ENCODE results near the gene EXOC4.

Gene EXOC4

DNA sequence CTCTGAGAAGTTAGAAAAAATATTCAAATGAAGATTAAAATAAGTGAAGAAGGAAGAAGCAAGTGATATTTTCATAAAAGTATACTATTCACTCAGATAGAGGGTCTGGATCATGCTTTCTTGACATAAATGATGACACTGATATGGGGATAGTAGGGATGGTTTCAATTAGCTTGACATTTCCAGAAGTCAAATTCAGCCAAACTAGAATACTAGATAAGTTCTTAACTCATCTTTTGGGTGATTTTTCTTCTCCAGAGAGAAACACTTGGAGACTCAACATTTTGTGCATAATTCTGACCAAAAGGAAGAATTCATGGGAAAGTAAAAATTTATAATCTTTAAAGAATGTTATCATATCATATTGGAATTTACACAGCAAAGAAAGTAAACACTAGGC lies 722.3 kb downstream of the EXOC4 start:
- DNase-seq (ENCODE audit: low spot score), result no peak
- Histone ChIP-seq H3K27ac (replicated peaks; ENCODE audit: low read length) (no peak overlapping the region), H3K18ac (ENCODE audit: low read length) (no peak overlapping the region)

DNA sequence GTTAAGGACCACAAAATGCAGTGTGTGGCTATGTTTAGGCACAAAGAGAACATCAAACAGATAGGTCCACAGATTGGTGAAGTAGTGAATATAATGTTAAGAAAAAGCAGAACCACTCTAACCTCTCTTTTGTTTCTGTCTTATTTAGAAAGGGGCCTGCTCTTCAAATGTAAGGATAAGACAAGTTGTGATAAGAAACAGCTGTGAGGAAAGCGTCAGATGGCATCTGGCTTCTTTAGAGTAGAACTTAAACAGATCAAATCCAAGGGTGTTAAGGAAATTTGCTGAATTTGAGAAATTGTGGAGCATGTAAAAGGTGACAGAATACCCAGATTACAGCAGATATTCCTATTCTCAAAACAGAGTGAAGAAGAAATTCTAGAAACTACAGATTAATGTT lies 723.3 kb downstream of the EXOC4 start:
- no peaks in the 10 kb centered on the region for H3K36me3 ChIP-seq (replicated peaks in 1 of 2; ENCODE audit: control insufficient read depth in 2 of 2, insufficient read depth in 2 of 2, low read length in 2 of 2)
- no peak overlapping the region for H2BK120ac ChIP-seq (ENCODE audit: low read depth, low read length)
- peaks cover 0 to 9% of the 10 kb centered on the region in 2 donors for H3K4me1 ChIP-seq (ENCODE audit: control insufficient read depth in 2 of 2, insufficient read depth in 1 of 2, low read depth in 1 of 2, low read length in 2 of 2)
- no peak overlapping the region for H3K4me3 ChIP-seq (ENCODE audit: low read length in 2 of 2)
- H3K18ac ChIP-seq (ENCODE audit: low read length), result no peak overlapping the region
- no peak overlapping the region for H3K27ac ChIP-seq (replicated peaks; ENCODE audit: low read length)
- H3K79me1 ChIP-seq (ENCODE audit: low read depth, low read length), result no peaks in the 10 kb centered on the region
- H2BK12ac ChIP-seq (ENCODE audit: low read length), result no peak overlapping the region
- H3K27me3 ChIP-seq (ENCODE audit: control insufficient read depth in 3 of 3, insufficient read depth in 3 of 3, low read depth in 1 of 3, low read length in 3 of 3), result no peaks in the 10 kb centered on the region
- H4K91ac ChIP-seq (ENCODE audit: low read depth, low read length, poor library complexity), result no peak overlapping the region
- H3K14ac ChIP-seq (ENCODE audit: low read length), result no peak overlapping the region
- no peak for DNase-seq (ENCODE audit: low spot score)
- no peak overlapping the region for H2AFZ ChIP-seq (ENCODE audit: low read length)
- H3K9me3 ChIP-seq (replicated peaks in 1 of 2; ENCODE audit: control insufficient read depth in 2 of 2, insufficient read depth in 1 of 2, low read depth in 1 of 2, low read length in 2 of 2), result no peaks in the 10 kb centered on the region
- H2BK15ac ChIP-seq (ENCODE audit: low read length), result no peak overlapping the region
- H3K4me2 ChIP-seq (ENCODE audit: insufficient read depth, low read length, poor library complexity, severe bottlenecking), result no peak overlapping the region
- no CpG with 5 or more reads among the region's 1 CpG for WGBS, 2 donors (ENCODE audit: extremely low coverage in 2 of 2, insufficient read length in 2 of 2, insufficient replicate concordance in 1 of 2)
- no peak overlapping the region for H2BK5ac ChIP-seq (ENCODE audit: low read length)
- H3K4ac ChIP-seq (ENCODE audit: low read length), result no peak overlapping the region
- no peak overlapping the region for H3K23ac ChIP-seq (ENCODE audit: low read depth, low read length, poor library complexity)
- no peak overlapping the region for H4K8ac ChIP-seq (ENCODE audit: low read depth, low read length)
- H2AK5ac ChIP-seq (ENCODE audit: low read depth, low read length), result no peak overlapping the region
- no peak overlapping the region for H3K9ac ChIP-seq (ENCODE audit: low read depth, low read length, poor library complexity)

More for the DNA sequence above, 722.3 kb downstream of the EXOC4 start:
- Histone ChIP-seq H2BK120ac (ENCODE audit: low read depth, low read length) (no peak overlapping the region), H2BK12ac (ENCODE audit: low read length) (no peak overlapping the region), H3K4me2 (ENCODE audit: insufficient read depth, low read length, poor library complexity, severe bottlenecking) (no peak overlapping the region), H3K23ac (ENCODE audit: low read depth, low read length, poor library complexity) (no peak overlapping the region), H3K27me3 (ENCODE audit: control insufficient read depth in 3 of 3, insufficient read depth in 3 of 3, low read depth in 1 of 3, low read length in 3 of 3) (no peaks in the 10 kb centered on the region), H4K8ac (ENCODE audit: low read depth, low read length) (no peak overlapping the region), H4K91ac (ENCODE audit: low read depth, low read length, poor library complexity) (no peak overlapping the region), H2BK5ac (ENCODE audit: low read length) (no peak overlapping the region), H3K9me3 (replicated peaks in 1 of 2; ENCODE audit: control insufficient read depth in 2 of 2, insufficient read depth in 1 of 2, low read depth in 1 of 2, low read length in 2 of 2) (no peaks in the 10 kb centered on the region), H3K4me1 (ENCODE audit: control insufficient read depth in 2 of 2, insufficient read depth in 1 of 2, low read depth in 1 of 2, low read length in 2 of 2) (peaks cover 0 to 9% of the 10 kb centered on the region in 2 donors), H2AK5ac (ENCODE audit: low read depth, low read length) (no peak overlapping the region), H3K36me3 (replicated peaks in 1 of 2; ENCODE audit: control insufficient read depth in 2 of 2, insufficient read depth in 2 of 2, low read length in 2 of 2) (no peaks in the 10 kb centered on the region), H3K4ac (ENCODE audit: low read length) (no peak overlapping the region), H3K79me1 (ENCODE audit: low read depth, low read length) (no peaks in the 10 kb centered on the region), H3K9ac (ENCODE audit: low read depth, low read length, poor library complexity) (no peak overlapping the region), H2AFZ (ENCODE audit: low read length) (no peak overlapping the region), H3K14ac (ENCODE audit: low read length) (no peak overlapping the region), H3K4me3 (ENCODE audit: low read length in 2 of 2) (no peak overlapping the region), H2BK15ac (ENCODE audit: low read length) (no peak overlapping the region)

DNA sequence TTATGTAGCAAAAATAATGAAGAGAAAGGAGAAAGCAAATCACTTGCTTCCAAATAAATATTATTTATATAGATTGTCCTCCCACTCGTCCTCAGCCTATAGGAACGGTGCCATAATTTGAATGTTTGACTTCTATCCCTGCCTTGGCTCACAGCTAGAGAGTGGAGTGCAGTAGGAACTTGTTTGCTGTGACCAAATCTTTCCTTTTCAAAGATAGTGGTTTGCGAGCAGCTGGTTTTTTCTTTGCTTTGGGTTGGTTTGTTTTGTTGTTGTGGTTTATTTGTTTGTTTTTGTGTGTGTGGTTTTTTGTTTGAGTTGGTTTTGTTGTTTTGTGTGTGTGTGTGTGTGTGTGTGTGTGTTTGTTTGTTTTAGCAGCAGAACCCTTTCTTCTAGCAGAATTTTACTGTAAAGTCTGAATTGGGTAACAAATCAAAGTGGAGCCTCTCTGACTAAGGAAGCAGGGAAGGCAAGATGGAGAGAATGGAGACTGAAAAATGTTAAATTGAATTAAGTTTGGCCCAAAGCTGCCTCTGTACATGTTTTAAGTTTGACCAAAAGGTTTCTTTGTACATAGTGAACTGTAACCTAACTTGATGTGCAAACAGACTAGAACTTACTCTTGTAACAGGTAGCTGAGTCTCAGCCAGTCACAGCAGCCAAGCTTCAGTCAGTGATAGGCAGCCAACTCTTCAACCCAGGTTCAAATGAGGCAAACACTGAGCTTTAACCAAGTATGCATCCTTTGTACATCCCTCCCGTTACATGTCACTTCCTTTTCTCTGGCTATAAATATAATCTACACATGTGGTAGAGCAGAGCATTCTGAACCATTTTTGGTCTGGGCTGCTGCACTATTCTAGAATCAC lies 724.8 kb downstream of the EXOC4 start:
- Histone ChIP-seq H3K4ac (ENCODE audit: low read length) (no peak overlapping the region), H3K4me2 (ENCODE audit: insufficient read depth, low read length, poor library complexity, severe bottlenecking) (no peak overlapping the region), H2AFZ (ENCODE audit: low read length) (no peak overlapping the region), H3K27me3 (ENCODE audit: control insufficient read depth in 3 of 3, insufficient read depth in 3 of 3, low read depth in 1 of 3, low read length in 3 of 3) (no peaks in the 10 kb centered on the region), H4K8ac (ENCODE audit: low read depth, low read length) (no peak overlapping the region), H2BK120ac (ENCODE audit: low read depth, low read length) (no peak overlapping the region), H3K27ac (replicated peaks; ENCODE audit: low read length) (peak overlapping the region; percentile 37), H3K14ac (ENCODE audit: low read length) (no peak overlapping the region), H3K4me3 (ENCODE audit: low read length in 2 of 2) (no peak overlapping the region), H3K36me3 (replicated peaks in 1 of 2; ENCODE audit: control insufficient read depth in 2 of 2, insufficient read depth in 2 of 2, low read length in 2 of 2) (no peaks in the 10 kb centered on the region), H2BK5ac (ENCODE audit: low read length) (no peak overlapping the region), H3K23ac (ENCODE audit: low read depth, low read length, poor library complexity) (no peak overlapping the region), H2BK15ac (ENCODE audit: low read length) (no peak overlapping the region), H3K9me3 (replicated peaks in 1 of 2; ENCODE audit: control insufficient read depth in 2 of 2, insufficient read depth in 1 of 2, low read depth in 1 of 2, low read length in 2 of 2) (peaks cover 0 to under 1% of the 10 kb centered on the region in 2 donors), H3K18ac (ENCODE audit: low read length) (no peak overlapping the region), H3K4me1 (ENCODE audit: control insufficient read depth in 2 of 2, insufficient read depth in 1 of 2, low read depth in 1 of 2, low read length in 2 of 2) (peaks cover 0 to 9% of the 10 kb centered on the region in 2 donors), H3K79me1 (ENCODE audit: low read depth, low read length) (no peaks in the 10 kb centered on the region), H2AK5ac (ENCODE audit: low read depth, low read length) (no peak overlapping the region), H3K9ac (ENCODE audit: low read depth, low read length, poor library complexity) (no peak overlapping the region), H4K91ac (ENCODE audit: low read depth, low read length, poor library complexity) (no peak overlapping the region), H2BK12ac (ENCODE audit: low read length) (no peak overlapping the region)
- no CpG with 5 or more reads among the region's 4 CpGs for WGBS, 2 donors (ENCODE audit: extremely low coverage in 2 of 2, insufficient read length in 2 of 2, insufficient replicate concordance in 1 of 2)
- DNase-seq (ENCODE audit: low spot score), result no peak

DNA sequence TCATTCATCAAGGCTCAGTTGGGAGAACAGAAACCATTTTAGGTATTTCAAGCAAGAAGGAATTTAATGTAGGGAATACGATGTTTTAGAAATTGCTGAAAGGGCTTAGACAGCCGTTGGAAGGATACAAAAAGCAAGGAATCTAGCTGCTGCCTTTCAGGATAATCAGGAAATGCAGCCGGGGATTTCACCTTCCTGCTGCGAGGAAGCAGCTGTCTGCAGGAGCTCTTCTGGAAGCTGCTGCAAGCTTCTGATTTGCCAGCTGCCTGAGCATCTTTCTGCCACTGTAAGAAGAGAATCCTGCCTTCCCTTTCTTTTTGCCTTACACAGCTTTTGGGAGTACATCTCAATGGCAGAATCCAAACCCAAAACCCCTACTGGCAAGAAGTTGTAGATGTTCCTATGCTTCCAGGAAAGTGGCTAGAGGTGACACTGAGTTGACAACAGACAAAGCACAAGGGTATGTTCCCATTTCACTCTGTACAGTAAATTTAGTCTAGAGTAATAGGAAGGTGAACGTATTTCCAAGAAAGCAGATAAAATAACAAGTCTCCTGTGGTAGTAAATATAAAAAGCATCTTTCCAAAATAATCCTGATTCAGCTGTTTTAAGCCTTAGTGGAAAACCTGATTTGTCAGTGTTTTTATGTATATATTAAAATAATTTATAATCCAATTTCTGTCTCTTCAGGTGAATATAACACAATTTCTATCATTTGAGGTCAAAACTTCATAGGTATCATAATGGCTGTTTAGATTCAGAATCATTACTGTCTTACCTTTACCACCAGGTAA lies 725.8 kb downstream of the EXOC4 start:
- Histone ChIP-seq H3K18ac (ENCODE audit: low read length) (no peak overlapping the region), H3K9me3 (replicated peaks in 1 of 2; ENCODE audit: control insufficient read depth in 2 of 2, insufficient read depth in 1 of 2, low read depth in 1 of 2, low read length in 2 of 2) (peaks cover 0 to 5% of the 10 kb centered on the region in 2 donors), H3K27me3 (ENCODE audit: control insufficient read depth in 3 of 3, insufficient read depth in 3 of 3, low read depth in 1 of 3, low read length in 3 of 3) (no peaks in the 10 kb centered on the region), H3K4me3 (ENCODE audit: low read length in 2 of 2) (no peak overlapping the region), H3K79me1 (ENCODE audit: low read depth, low read length) (no peaks in the 10 kb centered on the region), H3K4me1 (ENCODE audit: control insufficient read depth in 2 of 2, insufficient read depth in 1 of 2, low read depth in 1 of 2, low read length in 2 of 2) (peaks cover 2 to 11% of the 10 kb centered on the region in 2 donors), H2AK5ac (ENCODE audit: low read depth, low read length) (no peak overlapping the region), H3K23ac (ENCODE audit: low read depth, low read length, poor library complexity) (no peak overlapping the region), H2AFZ (ENCODE audit: low read length) (peak overlapping the region; percentile 6), H3K36me3 (replicated peaks in 1 of 2; ENCODE audit: control insufficient read depth in 2 of 2, insufficient read depth in 2 of 2, low read length in 2 of 2) (no peaks in the 10 kb centered on the region), H4K8ac (ENCODE audit: low read depth, low read length) (no peak overlapping the region), H2BK12ac (ENCODE audit: low read length) (no peak overlapping the region), H2BK5ac (ENCODE audit: low read length) (no peak overlapping the region), H4K91ac (ENCODE audit: low read depth, low read length, poor library complexity) (no peak overlapping the region), H3K9ac (ENCODE audit: low read depth, low read length, poor library complexity) (no peak overlapping the region), H2BK15ac (ENCODE audit: low read length) (no peak overlapping the region), H3K4ac (ENCODE audit: low read length) (no peak overlapping the region), H3K4me2 (ENCODE audit: insufficient read depth, low read length, poor library complexity, severe bottlenecking) (no peak overlapping the region), H2BK120ac (ENCODE audit: low read depth, low read length) (no peak overlapping the region), H3K14ac (ENCODE audit: low read length) (no peak overlapping the region), H3K27ac (replicated peaks; ENCODE audit: low read length) (peak overlapping the region; percentile 37)
- DNase-seq (ENCODE audit: low spot score), result no peak
- WGBS, 2 donors (ENCODE audit: extremely low coverage in 2 of 2, insufficient read length in 2 of 2, insufficient replicate concordance in 1 of 2), result no CpG with 5 or more reads among the region's 5 CpGs
